ENCODE measurements around the gene RAB34. TPM values are rescaled to one million over a fixed set of nuclear protein-coding genes. Genes with fewer than 3 reads are reported as not detected.

Gene RAB34
- total RNA-seq, 3 donors from 2014 or later (not counting 1 experiment from before 2014, with no cell fraction given), result 3.7 to 12.9 (median 3.8) TPM

DNA sequence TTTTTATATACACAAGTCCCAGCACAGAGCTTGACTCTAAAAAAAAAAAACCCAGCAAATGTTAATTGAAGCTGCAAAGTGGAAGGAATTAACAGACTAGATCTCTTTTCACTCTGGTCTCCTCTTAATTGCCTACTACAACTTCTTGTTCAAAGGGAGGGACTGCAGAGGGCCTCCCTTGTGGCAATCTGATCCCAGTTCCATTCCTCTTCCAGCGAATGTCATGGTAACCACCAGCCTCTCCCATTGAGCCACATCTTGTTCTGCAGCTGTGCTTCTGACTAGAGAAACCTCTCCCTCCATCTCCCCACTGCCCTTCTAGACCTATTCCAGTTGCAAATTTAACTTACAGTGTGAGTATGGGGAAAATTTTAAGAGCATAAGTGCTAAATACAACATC is 49.8 kb downstream of the RAB34 start:
- Mint-ChIP-seq H3K36me3 (peaks cover under 1% of the 10 kb centered on the region), H3K4me1 (peaks cover 29 to 47% of the 10 kb centered on the region in 2 donors)
- H3K36me3 ChIP-seq (ENCODE audit: control insufficient read depth, insufficient read depth, low read length), result peaks cover 33% of the 10 kb centered on the region

DNA sequence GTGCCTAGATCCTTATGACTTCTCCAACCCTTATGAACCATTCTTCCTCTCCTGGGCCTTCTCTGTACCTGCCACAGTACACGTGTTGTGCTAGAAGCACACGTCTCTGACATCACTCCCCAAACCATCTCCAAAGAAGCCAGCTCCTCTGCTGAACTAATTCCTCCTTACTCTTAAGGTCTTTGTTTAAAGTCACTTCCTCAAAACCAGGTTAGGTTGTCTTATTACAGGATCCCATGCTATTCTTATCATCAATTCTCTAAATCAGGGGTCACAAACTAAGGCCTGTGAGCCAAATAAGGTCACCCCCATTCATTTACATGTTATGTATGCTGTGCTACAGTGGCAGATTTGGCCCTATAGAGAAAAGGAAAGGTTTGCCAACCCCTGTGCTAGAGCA is 51.7 kb downstream of the RAB34 start:
- no peaks in the 10 kb centered on the region for H3K36me3 Mint-ChIP-seq
- intact Hi-C loops (cut with micrococcal nuclease), result no loop called here

More for the DNA sequence above, 49.8 kb downstream of the RAB34 start:
- no peaks in the 10 kb centered on the region for H3K27me3 ChIP-seq (ENCODE audit: control insufficient read depth, insufficient read depth, low read length)
- no peak overlapping the region for H3K4me3 ChIP-seq (ENCODE audit: low read length)
- Mint-ChIP-seq H3K9me3 (no peaks in the 10 kb centered on the region), H3K27ac (peak overlapping the region in 1 of 2 donors; percentile 65), H3K27me3 (ENCODE audit: low read depth in 2 of 2) (no peaks in the 10 kb centered on the region), H3K4me3 (no peak overlapping the region)
- WGBS (ENCODE audit: insufficient coverage), result 82% methylated on average over 1 of the region's 1 CpG
- H3K4me1 ChIP-seq (ENCODE audit: control insufficient read depth, insufficient read depth, low read length), result peaks cover 3% of the 10 kb centered on the region
- ATAC-seq, result no peak
- no peak for DNase-seq
- no peak overlapping the region for H3K27ac ChIP-seq (ENCODE audit: low read length)
- no peak for TF ChIP-seq CTCF (IDR thresholded peaks at IDR 0.05)
- H3K9me3 ChIP-seq (ENCODE audit: control insufficient read depth, insufficient read depth, low read length), result no peaks in the 10 kb centered on the region
- intact Hi-C loops (cut with micrococcal nuclease), result no loop called here

More for the DNA sequence above, 51.7 kb downstream of the RAB34 start:
- peaks cover 17% of the 10 kb centered on the region for H3K36me3 ChIP-seq (ENCODE audit: control insufficient read depth, insufficient read depth, low read length)
- Mint-ChIP-seq H3K27ac (peak overlapping the region; percentile 53 to 100), H3K27me3 (ENCODE audit: low read depth in 2 of 2) (no peaks in the 10 kb centered on the region), H3K4me1 (peaks cover 42 to 60% of the 10 kb centered on the region in 2 donors), H3K9me3 (no peaks in the 10 kb centered on the region), H3K4me3 (peak overlapping the region; percentile 46)
- WGBS (ENCODE audit: insufficient coverage), result 72% methylated on average over 2 of the region's 2 CpGs
- no peaks in the 10 kb centered on the region for H3K27me3 ChIP-seq (ENCODE audit: control insufficient read depth, insufficient read depth, low read length)
- H3K4me3 ChIP-seq (ENCODE audit: low read length), result no peak overlapping the region
- no peak for TF ChIP-seq CTCF (IDR thresholded peaks at IDR 0.05)
- H3K9me3 ChIP-seq (ENCODE audit: control insufficient read depth, insufficient read depth, low read length), result no peaks in the 10 kb centered on the region
- no peak overlapping the region for H3K27ac ChIP-seq (ENCODE audit: low read length)
- no peak for ATAC-seq
- DNase-seq, result no peak
- H3K4me1 ChIP-seq (ENCODE audit: control insufficient read depth, insufficient read depth, low read length), result peaks cover 12% of the 10 kb centered on the region

Other genes with a start within 250 kb of the RAB34 start
- not detected for gene SLC13A2, start 244.2 kb downstream of the RAB34 start, total RNA-seq
- gene FOXN1, start 211.5 kb downstream of the RAB34 start, total RNA-seq, result not detected
- 100 to 1,000 TPM in 1 of 3 donors, 10 to 100 TPM in 2; 79.1 to 106 (median 79.3) TPM for gene UNC119, start 165.2 kb downstream of the RAB34 start, total RNA-seq
- 10 to 100 TPM; 88.3 to 95.3 (median 92.3) TPM for gene PIGS, start 146.3 kb downstream of the RAB34 start, total RNA-seq
- 10 to 100 TPM; 18.2 to 25.4 (median 23.0) TPM for gene ALDOC, start 141.0 kb downstream of the RAB34 start, total RNA-seq
- gene SPAG5, start 118.8 kb downstream of the RAB34 start, total RNA-seq, result 10 to 100 TPM; 18.0 to 19.6 (median 19.3) TPM
- gene RSKR, start 103.7 kb downstream of the RAB34 start, total RNA-seq, result 10 to 100 TPM in 2 of 3 donors, 1 to 10 TPM in 1; 10.0 to 14.6 (median 14.0) TPM
- gene BLTP2, start 72.7 kb downstream of the RAB34 start, total RNA-seq, result 100 to 1,000 TPM; 169 to 199 (median 188) TPM
- gene SDF2, start 56.0 kb downstream of the RAB34 start, total RNA-seq, result 10 to 100 TPM; 53.0 to 65.3 (median 53.7) TPM
- 100 to 1,000 TPM; 170 to 184 (median 177) TPM for gene SUPT6H, start 55.7 kb downstream of the RAB34 start, total RNA-seq
- 1 to 10 TPM; 2.3 to 5.8 (median 3.6) TPM for gene PROCA1, start 6.0 kb downstream of the RAB34 start, total RNA-seq
- 1,000 to 10,000 TPM; 1,375 to 1,532 (median 1,498) TPM for gene RPL23A, start 2.1 kb upstream of the RAB34 start, total RNA-seq
- gene TLCD1, start 8.4 kb upstream of the RAB34 start, total RNA-seq, result 1 to 10 TPM in 1 of 3 donors, not detected in 2; 1.0 TPM
- gene NEK8, start 10.9 kb upstream of the RAB34 start, total RNA-seq, result 1 to 10 TPM; 5.9 to 7.4 (median 6.8) TPM
- gene TRAF4, start 26.1 kb upstream of the RAB34 start, total RNA-seq, result 100 to 1,000 TPM in 2 of 3 donors, 10 to 100 TPM in 1; 97.8 to 209 (median 122) TPM
- gene FAM222B, start 124.9 kb upstream of the RAB34 start, total RNA-seq, result 10 to 100 TPM; 16.9 to 26.0 (median 20.0) TPM
- gene ERAL1, start 137.1 kb upstream of the RAB34 start, total RNA-seq, result 10 to 100 TPM; 20.9 to 35.2 (median 27.3) TPM
- gene FLOT2, start 179.9 kb upstream of the RAB34 start, total RNA-seq, result 100 to 1,000 TPM; 132 to 152 (median 152) TPM
- 10 to 100 TPM; 22.5 to 27.3 (median 23.2) TPM for gene DHRS13, start 185.2 kb upstream of the RAB34 start, total RNA-seq
- gene PHF12, start 233.7 kb upstream of the RAB34 start, total RNA-seq, result 100 to 1,000 TPM; 163 to 177 (median 171) TPM

Data from natural killer cell (primary cell).